ENCODE results near the gene IFNA7. TPM values are rescaled to one million over a fixed set of nuclear protein-coding genes. Genes with fewer than 3 reads are reported as not detected.

IFNA7 gene
- total and polyA plus RNA-seq, 2 of the 4 experiments (the other 2 are of a cell fraction): not detected

GRCh38 chr9:21244836-21245235, 42.8 kb upstream of the IFNA7 start:
- DNase-seq (no peak), ATAC-seq (ENCODE audit: low read depth) (no peak)
- Histone ChIP-seq H2BK120ac (ENCODE audit: low read depth, low read length) (no peak overlapping the region), H3K4me2 (ENCODE audit: low read depth, low read length) (no peak overlapping the region), H4K20me1 (ENCODE audit: insufficient read depth, low read length) (no peaks in the 10 kb centered on the region), H3K9me3 (ENCODE audit: control insufficient read depth, insufficient read depth, low read length) (no peaks in the 10 kb centered on the region), H2AFZ (replicated peaks; ENCODE audit: low read length, poor library complexity) (no peak overlapping the region), H2BK5ac (ENCODE audit: low read depth, low read length, poor library complexity, severe bottlenecking) (no peak overlapping the region), H2BK20ac (ENCODE audit: low read depth, low read length) (no peak overlapping the region), H3K18ac (ENCODE audit: low read depth, low read length) (no peak overlapping the region), H3K27me3 (ENCODE audit: control insufficient read depth, insufficient read depth, low read length) (no peaks in the 10 kb centered on the region; the same call in 1 of the 2 replicates), H3K27ac (ENCODE audit: insufficient read depth, low read length) (no peak overlapping the region), H3K9ac (ENCODE audit: low read depth, low read length) (no peak overlapping the region), H3K23ac (ENCODE audit: low read depth, low read length) (no peak overlapping the region), H4K8ac (ENCODE audit: low read depth in 2 of 2, low read length in 2 of 2) (no peak overlapping the region), H3K79me1 (ENCODE audit: low read depth in 1 of 2, low read length in 2 of 2) (no peaks in the 10 kb centered on the region), H3K14ac (replicated peaks; ENCODE audit: low read depth, low read length) (no peak overlapping the region), H3K9me1 (ENCODE audit: insufficient read depth, low read length) (no peaks in the 10 kb centered on the region), H2BK15ac (ENCODE audit: low read depth, low read length) (no peak overlapping the region), H3K4ac (ENCODE audit: low read depth, low read length) (no peak overlapping the region), H4K91ac (ENCODE audit: insufficient read depth, low read depth, low read length) (no peak overlapping the region), H2AK9ac (replicated peaks; ENCODE audit: low read depth, low read length, poor library complexity) (no peak overlapping the region), H4K5ac (ENCODE audit: low read depth, low read length) (no peak overlapping the region), H3K4me1 (ENCODE audit: control insufficient read depth, insufficient read depth, low read length) (no peaks in the 10 kb centered on the region), H3K56ac (ENCODE audit: extremely low read depth, insufficient read depth, low read length) (no peak overlapping the region), H3K4me3 (ENCODE audit: insufficient read depth, low read depth, low read length) (no peak overlapping the region), H2AK5ac (ENCODE audit: low read depth, low read length) (no peak overlapping the region), H3K36me3 (ENCODE audit: control insufficient read depth, insufficient read depth, low read length) (no peaks in the 10 kb centered on the region)
- TF ChIP-seq SMC3 (IDR thresholded peaks at IDR 0.05; ENCODE audit: low read depth, low read length): no peak
- no peak for TF ChIP-seq RCOR1 (IDR thresholded peaks at IDR 0.05; ENCODE audit: insufficient replicate concordance, low read length)
- no peak for TF ChIP-seq RAD21 (IDR thresholded peaks at IDR 0.05; ENCODE audit: low read length)
- TF ChIP-seq BHLHE40 (IDR thresholded peaks at IDR 0.05; ENCODE audit: low read depth, low read length): no peak
- no peak for TF ChIP-seq RFX5 (IDR thresholded peaks at IDR 0.05; ENCODE audit: low read depth, low read length)
- no peak for TF ChIP-seq CEBPB (IDR thresholded peaks at IDR 0.05; ENCODE audit: low read depth, low read length)
- TF ChIP-seq MXI1 (IDR thresholded peaks at IDR 0.05; ENCODE audit: borderline replicate concordance, low read depth, low read length): no peak
- TF ChIP-seq ELK1 (IDR thresholded peaks at IDR 0.05; ENCODE audit: borderline replicate concordance, low read depth, low read length): no peak
- TF ChIP-seq CTCF (conservative IDR thresholded peaks at IDR 0.05; ENCODE audit: low read depth, low read length): no peak
- no peak for TF ChIP-seq NFE2L2 (IDR thresholded peaks at IDR 0.05; ENCODE audit: low read depth, low read length)
- intact Hi-C loops (cut with micrococcal nuclease) (no loop called here), in situ Hi-C loops (cut with MboI; ENCODE audit: low sequenced_read_pairs) (no loop called here), dilution Hi-C loops (cut with HindIII; ENCODE audit: low sequenced_read_pairs, unreplicated experiment) (no loop called here)
- no TSS peak for BruUV-seq (replicated peaks)
- no CpG with 5 or more reads among the region's 2 CpGs for WGBS, 2 experiments (ENCODE audit: extremely low coverage in 2 of 2, insufficient read length in 1 of 2)
- CTCF ChIA-PET: no interaction called here
- POLR2A ChIA-PET (ENCODE audit: unreplicated experiment): no interaction called here
